ENCODE measurements around the gene MSH4.
A peak's percentile ranks its signal among the peaks of the same experiment; 100 is the strongest.

MSH4 gene

GRCh38 chr1:75879985-75880384, 83.3 kb downstream of the MSH4 start:
- H3K36me3 Mint-ChIP-seq (ENCODE audit: low read depth): no peaks in the 10 kb centered on the region
- no peak for TF ChIP-seq CTCF (IDR thresholded peaks at IDR 0.05)
- H3K27ac Mint-ChIP-seq: no peak overlapping the region
- no peaks in the 10 kb centered on the region for H3K27me3 Mint-ChIP-seq (ENCODE audit: low read depth, poor library complexity)
- DNase-seq: no peak
- no peaks in the 10 kb centered on the region for H3K9me3 Mint-ChIP-seq
- H3K4me3 Mint-ChIP-seq: no peak overlapping the region
- H3K4me1 Mint-ChIP-seq: no peaks in the 10 kb centered on the region

DNA sequence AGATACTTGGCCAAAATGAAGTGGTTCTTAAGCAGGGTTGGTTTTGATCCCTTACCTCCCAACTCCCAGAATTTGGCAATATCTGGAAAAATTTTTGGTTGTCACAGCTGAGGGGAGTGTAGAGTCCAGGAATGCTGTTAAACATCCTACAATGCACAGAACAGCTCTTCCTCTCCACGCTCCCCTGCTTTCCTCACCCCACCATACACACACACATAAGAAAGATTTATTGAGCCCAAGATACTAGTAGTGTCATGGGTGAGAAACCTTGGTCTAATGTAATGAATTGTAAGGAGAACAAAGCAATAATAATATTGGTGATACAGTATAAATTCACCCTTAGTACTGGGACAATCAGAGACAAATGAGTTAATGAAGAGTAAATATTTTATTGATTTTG, 87.8 kb downstream of the MSH4 start:
- H3K36me3 Mint-ChIP-seq (ENCODE audit: low read depth): no peaks in the 10 kb centered on the region
- no peaks in the 10 kb centered on the region for H3K27me3 Mint-ChIP-seq (ENCODE audit: low read depth, poor library complexity)
- no peak overlapping the region for H3K27ac Mint-ChIP-seq
- DNase-seq: no peak
- no peak for TF ChIP-seq CTCF (IDR thresholded peaks at IDR 0.05)
- H3K4me1 Mint-ChIP-seq: no peaks in the 10 kb centered on the region
- H3K9me3 Mint-ChIP-seq: peaks cover 5% of the 10 kb centered on the region
- H3K4me3 Mint-ChIP-seq: no peak overlapping the region

DNA sequence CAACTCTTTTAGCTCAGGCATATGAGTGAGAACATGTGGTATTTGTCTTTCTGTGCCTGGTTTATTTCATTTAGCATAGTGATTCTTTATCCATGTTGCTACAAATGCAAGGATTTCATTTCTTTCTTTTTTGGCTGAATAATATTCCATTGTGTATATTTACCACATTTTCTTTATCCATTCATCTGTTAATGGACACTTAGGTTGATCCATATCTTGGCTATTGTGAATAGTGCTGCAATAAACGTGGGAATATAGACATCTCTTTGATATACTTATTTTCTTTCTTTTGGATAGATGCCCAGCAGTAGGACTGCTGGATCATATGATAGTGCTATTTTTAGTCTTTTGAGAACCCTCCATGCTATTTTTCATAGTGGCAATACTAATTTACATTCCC, 104.7 kb downstream of the MSH4 start:
- Mint-ChIP-seq H3K4me1 (no peaks in the 10 kb centered on the region), H3K27ac (no peak overlapping the region), H3K9me3 (peaks cover 9% of the 10 kb centered on the region), H3K4me3 (no peak overlapping the region), H3K36me3 (ENCODE audit: low read depth) (no peaks in the 10 kb centered on the region), H3K27me3 (ENCODE audit: low read depth, poor library complexity) (peaks cover under 1% of the 10 kb centered on the region)
- DNase-seq: no peak
- no peak for TF ChIP-seq CTCF (IDR thresholded peaks at IDR 0.05)

- Mint-ChIP-seq H3K36me3 (ENCODE audit: low read depth) (peaks cover 5% of the 10 kb centered on the region), H3K27ac (no peak overlapping the region), H3K9me3 (peaks cover 24% of the 10 kb centered on the region), H3K4me1 (no peaks in the 10 kb centered on the region), H3K4me3 (no peak overlapping the region), H3K27me3 (ENCODE audit: low read depth, poor library complexity) (no peaks in the 10 kb centered on the region)
- peak; percentile 44 for TF ChIP-seq CTCF (IDR thresholded peaks at IDR 0.05)
- DNase-seq: peak; percentile 15
Observed at GRCh38 chr1:75908717-75909152, 112.1 kb downstream of the MSH4 start.

DNA sequence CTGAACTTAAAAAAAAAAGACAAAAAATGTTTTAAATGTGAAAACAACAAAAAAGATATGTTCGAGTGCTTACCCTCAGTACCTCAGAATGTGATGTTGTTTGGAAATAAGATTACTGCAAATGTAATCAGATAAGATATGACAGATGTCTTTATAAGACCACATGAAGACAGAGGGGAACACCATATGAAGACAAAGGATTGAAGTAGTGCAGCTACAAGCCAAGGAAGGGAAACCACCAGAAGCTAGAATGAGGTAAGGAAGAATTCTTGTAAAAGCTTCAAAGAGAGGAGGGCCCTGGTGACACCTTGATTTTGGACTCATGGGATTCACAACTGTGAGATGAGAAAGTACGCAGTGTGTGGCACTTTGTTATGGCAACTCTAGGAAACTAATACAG, 120.2 kb downstream of the MSH4 start:
- no peaks in the 10 kb centered on the region for H3K36me3 Mint-ChIP-seq (ENCODE audit: low read depth)
- no peaks in the 10 kb centered on the region for H3K4me1 Mint-ChIP-seq
- no peaks in the 10 kb centered on the region for H3K9me3 Mint-ChIP-seq
- no peak for TF ChIP-seq CTCF (IDR thresholded peaks at IDR 0.05)
- no peak for DNase-seq
- H3K27ac Mint-ChIP-seq: no peak overlapping the region
- no peak overlapping the region for H3K4me3 Mint-ChIP-seq
- H3K27me3 Mint-ChIP-seq (ENCODE audit: low read depth, poor library complexity): no peaks in the 10 kb centered on the region

DNA sequence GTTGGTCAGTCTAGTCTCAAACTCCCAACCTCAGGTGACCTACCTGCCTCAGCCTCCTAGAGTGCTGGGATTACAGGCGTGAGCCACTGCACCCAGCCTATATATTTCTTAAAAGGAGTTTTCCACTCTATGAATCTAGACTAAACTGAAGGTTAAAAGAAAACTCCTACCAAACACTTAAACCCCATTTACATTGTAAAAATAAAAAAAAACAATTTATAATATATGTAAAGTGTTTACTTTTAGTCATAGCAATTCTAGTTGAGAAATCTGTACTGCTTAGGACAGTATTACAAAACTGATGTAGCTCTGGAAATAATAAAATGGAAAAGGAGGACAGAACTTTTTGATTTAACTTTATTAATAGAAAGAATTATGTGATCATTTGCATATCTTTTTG, 126.0 kb downstream of the MSH4 start:
- H3K4me1 Mint-ChIP-seq: no peaks in the 10 kb centered on the region
- no peaks in the 10 kb centered on the region for H3K9me3 Mint-ChIP-seq
- H3K27me3 Mint-ChIP-seq (ENCODE audit: low read depth, poor library complexity): peaks cover 2% of the 10 kb centered on the region
- no peak overlapping the region for H3K27ac Mint-ChIP-seq
- DNase-seq: no peak
- TF ChIP-seq CTCF (IDR thresholded peaks at IDR 0.05): no peak
- H3K4me3 Mint-ChIP-seq: no peak overlapping the region
- H3K36me3 Mint-ChIP-seq (ENCODE audit: low read depth): no peaks in the 10 kb centered on the region
